CD4-positive, alpha-beta T cell (primary cell): ENCODE results near the gene LYL1. TPM values are rescaled to one million over a fixed set of nuclear protein-coding genes. Genes with fewer than 3 reads are reported as not detected.
A peak's percentile ranks its signal among the peaks of the same experiment; 100 is the strongest.

Source experiments
- ATAC-seq: fragments of 200-7000 bp; cut with Tn5 transposase; one replicate; pipeline ENCODE4 v1.10.0; 2022; ENCODE audit warnings: mild to moderate bottlenecking; ENCODE audit not compliant: poor library complexity
- CTCF ChIA-PET: fragments of 350-600 bp; sonication (Branson Sonifier 250); formaldehyde crosslinking; loops from one replicate; lab custom pipeline; 2021; ENCODE audit warnings: antibody characterized with exemption, inconsistent platforms; lab: Charles Lee
- POLR2A ChIA-PET: fragments of 350-600 bp; sonication (Branson Sonifier 250); formaldehyde crosslinking; loops from one replicate; lab custom pipeline; 2021; ENCODE audit warnings: antibody characterized with exemption, inconsistent platforms; lab: Charles Lee
- DNase-seq, 14 experiments: peaks; one replicate each; pipeline ENCODE4 v3.0.0-alpha.2; 2013 to 2020; ENCODE audit warnings: mixed read lengths in 2 of 14
- H3K27ac ChIP-seq, 2 donors: one replicate each; pipeline versions ENCODE4 v1.5.1 to v1.7.0; 2013; ENCODE audit warnings: low read length in 2 of 2, low read depth in 1 of 2, mild to moderate bottlenecking in 1 of 2
- H3K27me3 ChIP-seq, 2 experiments: 1 replicate in 1 of 2; 2 replicates in 1 of 2; pipeline versions ENCODE4 v1.6.1 to v1.7.0; 2013; ENCODE audit warnings: low read length in 2 of 2, control low read depth in 1 of 2, mild to moderate bottlenecking in 1 of 2, moderate library complexity in 1 of 2; ENCODE audit not compliant: insufficient read depth in 2 of 2, control insufficient read depth in 1 of 2
- H3K36me3 ChIP-seq: one replicate; pipeline ENCODE4 v1.6.1; 2013; ENCODE audit warnings: low read length, control low read depth; ENCODE audit not compliant: insufficient read depth
- H3K4me1 ChIP-seq: one replicate; pipeline ENCODE4 v1.6.1; 2013; ENCODE audit warnings: low read length, control low read depth; ENCODE audit not compliant: insufficient read depth
- H3K4me3 ChIP-seq: one replicate; pipeline ENCODE4 v1.5.1; 2013; ENCODE audit warnings: mild to moderate bottlenecking, low read length, moderate library complexity
- H3K9me3 ChIP-seq, 2 experiments: 1 replicate in 1 of 2; 2 replicates in 1 of 2; pipeline versions ENCODE4 v1.6.1 to v1.7.0; 2013; ENCODE audit warnings: low read length in 2 of 2, mild to moderate bottlenecking in 2 of 2, control low read depth in 1 of 2, moderate library complexity in 1 of 2; ENCODE audit not compliant: control insufficient read depth in 1 of 2, insufficient read depth in 1 of 2
- H3K27ac Mint-ChIP-seq: one replicate; pipeline ENCODE4 v1.8.0; 2020; ENCODE audit warnings: mixed read lengths
- H3K27me3 Mint-ChIP-seq: one replicate; pipeline ENCODE4 v1.8.0; 2021; ENCODE audit warnings: mixed read lengths
- H3K36me3 Mint-ChIP-seq: one replicate; pipeline ENCODE4 v1.8.0; 2021; ENCODE audit warnings: low read depth, mixed read lengths
- H3K4me1 Mint-ChIP-seq: one replicate; pipeline ENCODE4 v1.8.0; 2021; ENCODE audit warnings: low read depth, mixed read lengths
- H3K4me3 Mint-ChIP-seq: one replicate; pipeline ENCODE4 v1.8.0; 2020; ENCODE audit warnings: mild to moderate bottlenecking, mixed read lengths
- H3K9me3 Mint-ChIP-seq: one replicate; pipeline ENCODE4 v1.8.0; 2020; ENCODE audit warnings: mixed read lengths
- CTCF ChIP-seq: fragments of 200-600 bp; IDR thresholded peaks from one replicate; pipeline ENCODE4 v1.8.0; 2022; ENCODE audit warnings: antibody characterized with exemption, mild to moderate bottlenecking
- intact Hi-C, 2 experiments: fragments of 100-400 bp; cut with DNase I in 1 of 2; cut with micrococcal nuclease in 1 of 2; formaldehyde crosslinking; loops; one replicate each; pipeline versions ENCODE4 v1.15.1 to v1.9.0; 2023 to 2025; cut with DNase I, micrococcal nuclease
- total RNA-seq, 174 experiments: library from RNA in 2 of 174; stranded (reverse) in 2 of 174; gene quantifications; one replicate each; pipeline ENCODE4 v1.2.3 and lab custom pipeline; 2021 to 2026

The LYL1 gene
- total RNA-seq, 2 experiments from 2014 or later = 1.9 to 2.1 TPM

- Mint-ChIP-seq H3K4me1 (peaks cover 61% of the 10 kb centered on the region), H3K36me3 (peaks cover 30% of the 10 kb centered on the region), H3K4me3 (peak overlapping the region; percentile 96), H3K27me3 (no peaks in the 10 kb centered on the region), H3K9me3 (no peaks in the 10 kb centered on the region), H3K27ac (peak overlapping the region; percentile 73)
- DNase-seq (peak in 3 of 14 experiments; percentile 53 to 58 (median 56)), ATAC-seq (peak; percentile 36)
- peaks cover 18% of the 10 kb centered on the region for H3K36me3 ChIP-seq
- H3K4me1 ChIP-seq = peaks cover 61% of the 10 kb centered on the region
- H3K9me3 ChIP-seq = no peaks in the 10 kb centered on the region
- peak overlapping the region; percentile 99 for H3K4me3 ChIP-seq
- intact Hi-C loops = loop anchor here (2.0 to 10.0 kb wide), 3 partner anchors 18 to 658 kb away; partner anchors contain the start of genes C19orf53 (in 1 of the 2), IER2 (in 1 of the 2) and STX10 (in 1 of the 2)
- TF ChIP-seq CTCF = no peak
- H3K27ac ChIP-seq = peak overlapping the region; percentile 48 to 68
- no peaks in the 10 kb centered on the region for H3K27me3 ChIP-seq
- ChIA-PET CTCF (interaction anchor here (1.3 to 2.4 kb wide), 5 partner anchors 13 to 152 kb away, joined by 4 to 13 read pairs (median 7); partner anchors contain the start of genes IER2 and STX10), POLR2A (interaction anchor here (0.8 to 4.7 kb wide), 17 partner anchors 10 to 974 kb away, joined by 3 to 60 read pairs (median 5); partner anchors contain the start of genes GCDH, IER2, JUNB and LYL1)
Measured at GRCh38 chr19:13117176-13117771, 14.6 kb upstream of the LYL1 start.

- TF ChIP-seq CTCF = no peak
- H3K4me3 Mint-ChIP-seq = peak within 1 kb of the TSS; percentile 96
- peaks cover 26% of the 10 kb centered on the region for H3K36me3 Mint-ChIP-seq
- H3K4me1 Mint-ChIP-seq = peaks cover 53% of the 10 kb centered on the region
- Histone ChIP-seq H3K27me3 (no peaks in the 10 kb centered on the region), H3K9me3 (no peaks in the 10 kb centered on the region), H3K36me3 (peaks cover 12% of the 10 kb centered on the region), H3K27ac (peak within 1 kb of the TSS; percentile 48 to 68), H3K4me3 (peak within 1 kb of the TSS; percentile 99), H3K4me1 (peaks cover 54% of the 10 kb centered on the region)
- H3K9me3 Mint-ChIP-seq = no peaks in the 10 kb centered on the region
- ATAC-seq (peak; percentile 63), DNase-seq (peak; percentile 72 to 93 (median 82))
- POLR2A ChIA-PET = interaction anchor here (0.9 to 4.7 kb wide), 11 partner anchors 12 to 325 kb away, joined by 3 to 60 read pairs (median 8); partner anchors contain the start of genes GCDH, IER2, JUNB and LYL1
- CTCF ChIA-PET = interaction anchor here (0.5 to 2.4 kb wide), 5 partner anchors 12 to 161 kb away, joined by 3 to 13 read pairs (median 7); partner anchors contain the start of genes IER2 and STX10
- H3K27ac Mint-ChIP-seq = peak within 1 kb of the TSS; percentile 73
- intact Hi-C loops = loop anchor here (2.0 to 10.0 kb wide), 3 partner anchors 18 to 658 kb away; partner anchors contain the start of genes C19orf53 (in 1 of the 2), IER2 (in 1 of the 2) and STX10 (in 1 of the 2)
- H3K27me3 Mint-ChIP-seq = no peaks in the 10 kb centered on the region
Measured at GRCh38 chr19:13116282-13117175, 13.9 kb upstream of the LYL1 start, which contains the start of gene TRMT1. Gene TRMT1, minus strand, starts transcription at chr19:13116740. Its CDS starts 341 bp downstream, at chr19:13116399.

- no peaks in the 10 kb centered on the region for H3K27me3 Mint-ChIP-seq
- H3K4me1 ChIP-seq = peaks cover 48% of the 10 kb centered on the region
- peaks cover 30% of the 10 kb centered on the region for H3K36me3 Mint-ChIP-seq
Measured at GRCh38 chr19:13115936-13116281, 13.3 kb upstream of the LYL1 start.

More at GRCh38 chr19:13115936-13116281, 13.3 kb upstream of the LYL1 start:
- peak in 1 of 14 experiments; percentile 23 for DNase-seq
- Histone ChIP-seq H3K27me3 (no peaks in the 10 kb centered on the region), H3K4me3 (peak overlapping the region; percentile 99), H3K27ac (peak overlapping the region; percentile 33 to 68), H3K9me3 (no peaks in the 10 kb centered on the region), H3K36me3 (peaks cover 12% of the 10 kb centered on the region)
- Mint-ChIP-seq H3K4me3 (peak overlapping the region; percentile 96), H3K9me3 (no peaks in the 10 kb centered on the region), H3K27ac (peak overlapping the region; percentile 73), H3K4me1 (peaks cover 48% of the 10 kb centered on the region)
- ATAC-seq = no peak
- ChIA-PET POLR2A (interaction anchor here (0.8 to 4.7 kb wide), 4 partner anchors 11 to 54 kb away, joined by 3 to 32 read pairs (median 16); no protein-coding TSS in a partner anchor), CTCF (interaction anchor here (0.5 to 1.8 kb wide), 2 partner anchors 11 to 162 kb away, joined by 3 to 6 read pairs; no protein-coding TSS in a partner anchor)
- intact Hi-C loops = loop anchor here (2.0 to 10.0 kb wide), 3 partner anchors 17 to 659 kb away; partner anchors contain the start of genes C19orf53 (in 1 of the 2), IER2 (in 1 of the 2) and STX10 (in 1 of the 2)
- no peak for TF ChIP-seq CTCF
